OCI-M2 (cell line): ENCODE data around the gene CYTH1.
"Not testable (repeated sequence)": the region's sequence is repeated elsewhere in the genome, so short reads cannot be mapped to it uniquely, and the experiment has no call there.

Experiments used
- DNase-seq: peaks from one replicate; lab custom pipeline; 2025; ENCODE audit not compliant: unreplicated experiment; lab: John Stamatoyannopoulos, UW

The CYTH1 gene

DNA sequence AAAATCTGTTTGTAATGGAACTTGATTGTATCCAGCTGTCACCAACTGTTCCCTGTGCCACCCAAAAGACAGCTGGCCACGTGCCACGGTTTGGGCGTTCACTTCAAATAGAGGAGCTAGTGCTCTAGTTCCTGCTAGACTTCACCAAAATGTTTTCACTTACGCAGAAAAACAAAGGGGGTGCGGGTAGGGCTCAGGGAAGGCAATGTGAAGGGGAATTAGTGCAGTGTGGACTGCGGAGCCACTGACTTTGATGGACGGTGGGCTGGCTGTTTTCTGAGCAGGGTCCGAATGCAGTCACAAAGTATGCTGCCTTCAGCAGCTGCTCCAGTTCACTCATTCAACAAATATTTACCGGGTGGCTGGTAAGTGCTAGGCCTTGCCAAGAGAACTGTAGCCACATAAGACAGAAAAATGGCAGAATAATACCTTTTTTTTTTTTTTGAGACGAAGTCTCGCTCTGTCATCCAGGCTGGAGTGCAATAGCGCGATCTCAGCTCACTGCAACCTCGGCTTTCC lies 7.6 kb upstream of the CYTH1 start:
- no peak for DNase-seq

DNA sequence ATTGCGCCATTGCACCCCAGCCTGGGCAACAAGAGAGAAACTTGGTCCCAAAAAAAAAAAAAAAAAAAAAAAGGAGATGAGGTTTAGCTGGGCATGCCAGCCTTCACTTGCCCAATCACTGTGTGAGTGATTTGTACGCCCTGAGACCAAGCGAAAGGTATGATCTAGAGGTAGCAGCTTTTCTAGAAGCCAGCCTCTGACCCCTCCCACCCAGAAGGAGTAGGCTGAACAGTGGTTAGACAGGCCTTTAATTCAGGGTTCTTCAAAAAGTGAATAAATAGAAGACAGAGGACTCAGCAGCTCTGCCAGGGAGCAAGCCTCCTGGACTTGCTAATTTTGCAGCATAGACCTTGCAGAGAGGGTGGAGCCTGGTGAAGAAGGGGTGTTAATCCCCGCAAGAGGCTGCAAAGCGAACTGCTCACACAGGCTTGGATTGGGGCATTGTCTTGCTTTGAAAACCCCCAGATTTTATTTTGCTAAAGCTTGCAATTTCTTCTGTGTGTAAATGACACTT lies 7.1 kb upstream of the CYTH1 start:
- no peak for DNase-seq

DNA sequence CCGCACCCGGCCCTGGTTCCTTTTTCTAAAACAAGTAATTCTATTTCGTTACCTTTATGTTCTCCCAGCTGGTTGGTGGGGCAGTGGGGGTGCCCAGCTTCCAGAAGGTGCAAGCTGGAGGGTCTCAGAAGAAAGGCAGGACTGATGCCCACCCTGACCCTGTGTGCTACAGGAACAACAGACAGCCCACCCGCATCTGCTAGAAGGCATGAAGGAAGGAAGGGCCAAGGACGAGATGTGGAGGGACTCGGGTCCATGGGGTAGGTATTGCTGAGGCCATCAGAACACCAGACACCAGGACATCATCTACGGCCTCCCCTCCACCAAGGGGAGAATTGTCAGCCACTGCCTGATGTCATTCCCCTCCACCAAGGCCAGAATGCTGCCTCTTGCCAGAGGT lies 6.4 kb upstream of the CYTH1 start:
- DNase-seq, result no peak

- DNase-seq, result no peak
These were observed 5.4 kb upstream of the CYTH1 start for GRCh38 chr17:78787444-78787843.

- DNase-seq, result no peak
These were observed 3.6 kb upstream of the CYTH1 start for GRCh38 chr17:78785663-78786057.

DNA sequence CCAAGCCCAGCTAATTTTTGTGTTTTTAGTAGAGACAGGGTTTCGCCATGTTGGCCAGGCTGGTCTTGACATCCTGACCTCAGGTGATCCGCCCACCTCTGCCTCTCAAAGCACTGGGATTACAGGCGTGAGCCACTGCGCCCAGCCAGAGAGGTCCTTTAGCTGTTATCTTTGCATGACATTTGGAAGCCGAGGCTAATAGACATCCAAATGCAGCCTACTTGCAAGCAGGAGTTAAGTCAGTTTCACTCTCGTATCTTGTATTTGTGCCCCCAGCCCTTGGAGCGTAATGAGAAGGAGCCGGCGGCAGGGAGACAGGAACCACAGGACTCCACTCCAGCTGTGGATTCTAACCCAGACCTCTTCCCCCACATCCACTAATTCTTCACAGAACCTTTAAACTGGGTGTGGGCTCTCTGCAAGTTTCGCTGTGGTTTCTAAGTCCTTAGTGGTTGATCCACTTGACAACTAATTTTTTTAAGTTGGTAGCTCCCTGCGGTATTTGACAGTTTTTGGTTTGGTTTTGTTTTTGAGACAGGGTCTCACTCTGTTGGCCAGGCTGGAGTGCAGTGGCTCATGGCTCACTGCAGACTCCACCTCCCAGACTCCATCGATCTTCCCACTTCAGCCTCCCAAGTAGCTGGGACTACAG lies 3.1 kb upstream of the CYTH1 start:
- no peak for DNase-seq

- no peak for DNase-seq
These were observed 2.3 kb upstream of the CYTH1 start for GRCh38 chr17:78784352-78784751.

GRCh38 chr17:78783711-78784324 lies 1.7 kb upstream of the CYTH1 start:
- DNase-seq, result no peak

- DNase-seq, result no peak
These were observed 775 bp downstream of the CYTH1 start for GRCh38 chr17:78781104-78781892.

DNA sequence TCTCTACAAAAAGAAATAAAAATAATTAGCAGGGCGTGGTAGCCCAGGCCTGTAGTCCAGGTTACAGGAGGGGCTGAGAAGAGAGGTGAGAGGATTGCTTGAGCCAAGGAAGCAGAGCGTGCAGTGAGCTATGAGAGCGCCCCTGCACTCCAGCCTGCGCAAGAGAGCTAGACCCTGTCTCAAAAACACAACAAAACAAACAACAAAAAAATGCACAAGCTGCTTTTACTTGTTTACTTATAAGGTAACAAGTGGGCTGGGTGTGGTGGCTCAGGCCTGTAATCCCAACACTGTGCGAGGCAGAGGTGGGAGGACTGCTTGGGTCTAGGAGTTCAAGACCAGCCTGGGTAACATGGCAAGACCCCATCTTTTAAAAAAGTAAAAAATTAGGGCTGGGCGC lies 1.7 kb downstream of the CYTH1 start:
- DNase-seq, result no peak

- no peak for DNase-seq
These were observed 2.2 kb downstream of the CYTH1 start for GRCh38 chr17:78779850-78780249.

DNA sequence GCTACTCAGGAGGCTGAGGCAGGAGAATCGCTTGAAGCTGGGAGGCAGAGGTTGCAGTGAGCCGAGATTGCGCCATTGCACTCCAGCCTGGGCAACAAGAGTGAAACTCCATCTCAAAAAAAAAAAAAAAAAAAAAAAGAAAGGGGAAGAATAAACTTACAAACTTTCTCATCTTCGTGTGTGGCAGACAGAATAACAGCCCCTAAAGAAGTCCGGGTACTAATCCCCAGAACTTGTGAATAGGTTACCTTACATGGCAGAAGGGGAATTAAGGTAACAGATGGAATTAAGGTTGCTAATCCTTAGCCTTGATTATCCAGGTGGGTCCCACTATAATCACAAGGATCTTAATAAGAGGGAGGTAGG lies 2.8 kb downstream of the CYTH1 start:
- DNase-seq, result not testable (repeated sequence)

GRCh38 chr17:78777881-78778280 lies 4.2 kb downstream of the CYTH1 start:
- DNase-seq, result no peak

- no peak for DNase-seq
These were observed 7.0 kb downstream of the CYTH1 start for GRCh38 chr17:78774956-78775571.

DNA sequence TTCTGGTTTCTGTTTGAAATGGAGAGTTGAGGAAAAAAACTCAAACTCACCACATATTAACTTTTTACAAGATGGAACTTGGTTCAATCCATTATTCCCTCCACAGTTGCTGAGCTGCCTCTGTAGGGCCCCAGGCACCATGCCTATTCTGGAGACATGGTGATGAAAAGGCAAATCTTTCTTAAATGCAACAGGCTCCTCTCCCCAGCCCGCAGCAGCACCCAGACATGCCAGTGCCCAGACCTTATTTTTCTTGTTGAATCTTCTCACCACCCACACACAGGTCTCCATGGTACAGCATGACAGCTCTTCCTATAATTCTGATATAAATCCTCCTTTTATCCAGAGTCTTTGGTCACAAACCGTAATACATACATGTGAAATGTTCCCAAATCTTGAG lies 7.6 kb downstream of the CYTH1 start:
- DNase-seq, result no peak

DNA sequence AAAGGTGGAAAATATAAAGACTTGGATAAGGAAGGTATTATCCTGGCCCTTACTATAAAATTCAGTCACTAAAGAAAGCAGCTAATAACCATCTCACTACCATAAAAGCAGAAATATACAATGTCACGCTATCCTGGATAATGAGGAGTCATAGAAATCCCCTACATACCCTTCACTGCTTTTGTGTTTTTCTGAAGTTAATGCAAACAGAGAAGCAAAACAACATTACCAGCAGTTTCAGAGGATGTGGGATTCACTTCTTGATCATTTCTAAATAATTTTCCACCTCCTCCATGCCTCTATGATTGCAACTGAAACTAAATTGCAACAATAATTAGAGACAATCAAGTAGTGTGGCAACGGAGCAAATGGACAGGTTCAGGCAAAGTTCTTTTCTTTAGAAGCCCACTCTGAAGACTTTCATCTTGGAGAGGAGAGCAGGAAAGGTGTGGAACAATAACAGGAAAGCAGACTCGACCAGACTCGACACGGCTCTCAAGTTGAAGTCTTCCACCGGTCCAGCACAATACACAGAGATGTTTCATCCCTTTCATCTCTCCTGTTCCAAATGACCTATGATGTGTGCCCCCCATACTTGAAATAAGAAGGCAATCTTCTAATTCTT lies 10.2 kb downstream of the CYTH1 start:
- DNase-seq, result no peak

DNA sequence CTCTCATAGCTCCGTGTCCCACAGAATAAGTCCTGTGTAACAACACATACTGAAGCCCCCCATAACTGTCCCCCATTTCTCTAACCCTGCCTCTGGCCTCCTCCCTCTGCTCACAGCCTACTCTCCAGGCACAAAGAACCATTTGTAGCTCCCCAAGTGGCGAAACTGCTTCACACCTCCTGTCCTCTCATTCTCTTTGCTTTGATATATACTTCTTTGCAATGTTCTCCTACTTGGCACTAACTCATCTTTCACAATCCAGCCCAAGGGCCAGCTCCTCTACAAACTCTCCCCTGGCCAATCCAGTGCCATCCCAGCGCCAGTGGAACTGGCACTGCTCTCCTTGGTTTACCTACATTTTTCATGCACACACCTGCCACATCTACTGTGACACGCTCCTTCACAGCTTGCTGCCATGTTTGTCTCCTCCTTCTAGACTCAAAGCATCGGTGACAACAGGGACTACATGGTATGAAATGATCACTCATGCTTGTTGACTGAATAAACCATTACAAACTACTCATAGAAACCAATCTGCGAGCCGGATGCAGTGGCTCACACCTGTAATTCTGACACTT lies 12.8 kb downstream of the CYTH1 start:
- DNase-seq, result no peak

DNA sequence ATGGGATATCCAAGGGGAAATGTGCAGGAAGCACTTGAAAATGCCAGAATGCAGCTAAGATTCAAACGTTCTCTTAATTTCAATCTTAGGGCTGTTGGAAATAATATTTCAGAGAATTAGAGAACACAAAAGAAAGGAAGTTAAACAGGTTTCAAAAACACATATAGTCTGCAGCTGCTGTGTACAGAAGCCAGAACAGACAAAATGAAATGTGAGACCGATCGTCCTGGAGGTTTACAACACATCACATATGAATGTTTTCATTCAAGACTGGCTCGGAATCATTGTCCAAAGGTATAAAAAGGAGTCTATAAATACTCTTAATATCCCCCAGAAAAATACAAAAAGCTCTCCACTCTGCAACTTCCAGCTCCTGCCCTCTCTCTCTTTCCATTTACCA lies 14.3 kb downstream of the CYTH1 start:
- no peak for DNase-seq

DNA sequence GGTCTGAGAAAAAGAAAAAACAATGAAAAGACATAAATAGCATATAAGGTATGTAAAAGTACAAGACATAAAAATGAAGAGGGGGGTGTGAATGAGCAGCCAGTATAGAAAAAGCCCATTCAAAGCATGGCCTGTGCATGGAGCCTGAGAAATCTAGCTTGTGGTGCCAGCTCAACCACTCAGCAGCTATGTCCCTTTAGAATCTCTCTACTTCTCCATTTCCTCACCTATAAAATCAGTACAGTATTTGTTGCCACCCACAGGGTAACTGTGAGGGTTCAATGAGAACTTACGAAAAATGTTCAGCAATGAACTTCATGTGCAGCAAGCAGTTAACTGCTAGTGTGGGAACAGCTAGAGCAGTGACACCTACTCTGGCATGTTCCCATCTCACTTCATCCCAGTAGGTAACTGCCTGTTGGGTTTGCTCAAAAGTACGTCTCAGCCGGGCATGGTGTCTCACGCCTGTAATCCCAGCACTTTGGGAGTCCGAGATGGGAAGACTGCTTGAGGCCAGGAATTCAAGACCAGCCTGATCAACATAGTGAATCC lies 15.3 kb downstream of the CYTH1 start:
- DNase-seq, result no peak

DNA sequence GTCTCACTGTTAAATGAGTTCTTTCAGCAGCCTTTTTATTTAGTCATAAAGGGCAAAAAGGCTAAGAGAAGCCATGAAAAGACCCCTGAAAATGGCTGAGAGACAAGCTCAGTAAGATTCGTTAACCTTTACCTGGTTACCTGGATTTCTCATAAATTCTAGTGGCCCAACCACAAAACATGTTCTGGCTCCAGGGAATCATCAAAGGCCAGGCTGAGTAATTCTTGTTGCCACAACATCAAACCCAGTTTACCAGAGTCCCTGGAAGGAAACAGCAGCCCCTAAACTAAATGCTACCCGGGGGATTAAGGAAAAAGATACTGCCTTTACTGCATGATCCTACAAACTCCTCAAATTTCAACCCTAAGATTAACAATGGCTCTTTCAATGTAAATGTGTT lies 15.8 kb downstream of the CYTH1 start:
- no peak for DNase-seq
